GM21825 (cell line): ENCODE data around the gene DOCK11.
"Not testable (repeated sequence)": the region's sequence is repeated elsewhere in the genome, so short reads cannot be mapped to it uniquely, and the experiment has no call there.

ENCODE experiments used
- ATAC-seq: cut with Tn5 transposase; IDR thresholded peaks from one replicate; pipeline ENCODE4 v1.9.1; 2021; ENCODE audit warnings: mild to moderate bottlenecking, moderate library complexity; ENCODE audit not compliant: unreplicated experiment

DOCK11 gene

GRCh38 chrX:118729042-118729652 lies 233.5 kb downstream of the DOCK11 start:
- no peak for ATAC-seq

GRCh38 chrX:118730500-118731247 lies 235.1 kb downstream of the DOCK11 start:
- no peak for ATAC-seq

- ATAC-seq: not testable (repeated sequence)
Measured at GRCh38 chrX:118732551-118732950, 236.9 kb downstream of the DOCK11 start.

- no peak for ATAC-seq
Measured at GRCh38 chrX:118734909-118735308, 239.3 kb downstream of the DOCK11 start.
